HEK293 (cell line): ENCODE measurements around the gene CITED1.

Source experiments
- CTCF ChIA-PET: fragments of 350-600 bp; formaldehyde crosslinking; extraction: SDS; loops from one replicate; lab custom pipeline; 2021; ENCODE audit warnings: antibody characterized with exemption; lab: Yijun Ruan, JAX
- POLR2A ChIA-PET: fragments of 300-600 bp; formaldehyde crosslinking; extraction: SDS; loops from one replicate; lab custom pipeline; 2020; ENCODE audit warnings: antibody characterized with exemption, inconsistent platforms; lab: Yijun Ruan, JAX
- H3K27ac ChIP-seq: fragments of 200-500 bp; sonication (Bioruptor generic); 2 replicates; pipeline ENCODE4 v1.5.1; 2014; ENCODE audit warnings: low read depth, low read length, control low read depth, inconsistent platforms; ENCODE audit errors: extremely low read depth
- H3K36me3 ChIP-seq, 2 experiments: fragments of 200-500 bp in 1 of 2; sonication (Bioruptor generic) in 1 of 2; 1 replicate in 1 of 2; 2 replicates in 1 of 2; pipeline ENCODE4 v1.5.1; 2014 to 2017; ENCODE audit warnings: inconsistent platforms in 2 of 2, low read length in 2 of 2; ENCODE audit not compliant: control insufficient read depth in 2 of 2, insufficient read depth in 1 of 2
- H3K4me1 ChIP-seq: fragments of 200-500 bp; sonication (Bioruptor generic); 2 replicates; pipeline ENCODE4 v1.5.1; 2014; ENCODE audit warnings: mild to moderate bottlenecking, low read length, inconsistent platforms; ENCODE audit not compliant: control insufficient read depth, insufficient read depth
- H3K4me3 ChIP-seq: 2 replicates; pipeline ENCODE4 v1.5.1; 2011; ENCODE audit warnings: low read depth, mild to moderate bottlenecking, control low read depth, low read length, moderate library complexity
- H3K9me3 ChIP-seq: fragments of 200-500 bp; sonication (Bioruptor generic); 2 replicates; pipeline ENCODE4 v1.5.1; 2014; ENCODE audit warnings: low read depth, low read length, inconsistent platforms; ENCODE audit not compliant: control insufficient read depth, insufficient read depth
- FEZF1 ChIP-seq: fragments of 450-650 bp; formaldehyde crosslinking; IDR thresholded peaks from 2 replicates; pipeline ENCODE4 v1.5.1; 2016; ENCODE audit warnings: missing biosample characterization, missing genetic modification characterization
- GFI1B ChIP-seq: fragments of 450-650 bp; formaldehyde crosslinking; IDR thresholded peaks from 2 replicates; pipeline ENCODE4 v1.5.1; 2016; ENCODE audit warnings: missing biosample characterization, missing genetic modification characterization
- REPIN1 ChIP-seq: fragments of 450-650 bp; formaldehyde crosslinking; IDR thresholded peaks from 2 replicates; pipeline ENCODE4 v1.5.1; 2017; ENCODE audit warnings: missing biosample characterization, missing genetic modification characterization, low read depth
- SETDB1 ChIP-seq: IDR thresholded peaks from one replicate; pipeline ENCODE4 v1.6.1; 2017; ENCODE audit warnings: mild to moderate bottlenecking, low read length, moderate library complexity, mixed read lengths; ENCODE audit not compliant: insufficient read length
- SP3 ChIP-seq: fragments of 450-650 bp; formaldehyde crosslinking; IDR thresholded peaks from 2 replicates; pipeline ENCODE4 v1.5.1; 2016; ENCODE audit warnings: missing biosample characterization, missing genetic modification characterization
- TRIM28 ChIP-seq: IDR thresholded peaks from 2 replicates; pipeline ENCODE4 v1.6.1; 2011; ENCODE audit warnings: low read length, control low read depth, borderline replicate concordance
- YY1 ChIP-seq: fragments of 450-650 bp; formaldehyde crosslinking; IDR thresholded peaks from 2 replicates; pipeline ENCODE4 v1.5.1; 2018; ENCODE audit warnings: missing biosample characterization, missing genetic modification characterization
- ZBTB7A ChIP-seq: fragments of 450-650 bp; formaldehyde crosslinking; IDR thresholded peaks from 2 replicates; pipeline ENCODE4 v1.5.1; 2016; ENCODE audit warnings: low read depth, missing biosample characterization, missing genetic modification characterization
- ZFP37 ChIP-seq: fragments of 450-650 bp; formaldehyde crosslinking; IDR thresholded peaks from 2 replicates; pipeline ENCODE4 v1.5.1; 2016; ENCODE audit warnings: missing biosample characterization, missing genetic modification characterization
- ZNF248 ChIP-seq: fragments of 450-650 bp; formaldehyde crosslinking; IDR thresholded peaks from 2 replicates; pipeline ENCODE4 v1.5.1; 2017; ENCODE audit warnings: missing biosample characterization, missing genetic modification characterization
- ZNF266 ChIP-seq: fragments of 450-650 bp; formaldehyde crosslinking; IDR thresholded peaks from 2 replicates; pipeline ENCODE4 v1.5.1; 2016; ENCODE audit warnings: missing biosample characterization, missing genetic modification characterization, low read depth
- ZNF37A ChIP-seq: fragments of 450-650 bp; IDR thresholded peaks from 2 replicates; pipeline ENCODE4 v1.5.1; 2018; ENCODE audit warnings: missing biosample characterization, missing genetic modification characterization
- ZNF544 ChIP-seq: fragments of 450-650 bp; formaldehyde crosslinking; IDR thresholded peaks from 2 replicates; pipeline ENCODE4 v1.5.0; 2017; ENCODE audit warnings: missing biosample characterization, missing genetic modification characterization
- ZNF549 ChIP-seq: fragments of 450-650 bp; IDR thresholded peaks from 2 replicates; pipeline ENCODE4 v1.5.1; 2018; ENCODE audit warnings: missing biosample characterization, missing genetic modification characterization, mild to moderate bottlenecking, inconsistent platforms, moderate library complexity
- ZNF585B ChIP-seq: fragments of 450-650 bp; formaldehyde crosslinking; IDR thresholded peaks from 2 replicates; pipeline ENCODE4 v1.5.1; 2016; ENCODE audit warnings: missing biosample characterization, missing genetic modification characterization
- ZNF654 ChIP-seq: fragments of 450-650 bp; formaldehyde crosslinking; IDR thresholded peaks from 2 replicates; pipeline ENCODE4 v1.5.1; 2016; ENCODE audit warnings: low read depth, missing biosample characterization, missing genetic modification characterization
- ZNF704 ChIP-seq: fragments of 450-650 bp; formaldehyde crosslinking; IDR thresholded peaks from 2 replicates; pipeline ENCODE4 v1.5.1; 2016; ENCODE audit warnings: missing biosample characterization, missing genetic modification characterization
- ZNF747 ChIP-seq: fragments of 450-650 bp; formaldehyde crosslinking; IDR thresholded peaks from 2 replicates; pipeline ENCODE4 v1.5.1; 2016; ENCODE audit warnings: missing biosample characterization, missing genetic modification characterization
- ZNF792 ChIP-seq: fragments of 450-650 bp; formaldehyde crosslinking; IDR thresholded peaks from 2 replicates; pipeline ENCODE4 v1.5.1; 2016; ENCODE audit warnings: missing biosample characterization, missing genetic modification characterization
- ZNF843 ChIP-seq: fragments of 450-650 bp; formaldehyde crosslinking; IDR thresholded peaks from 2 replicates; pipeline ENCODE4 v1.5.1; 2016; ENCODE audit warnings: missing biosample characterization, missing genetic modification characterization
- TF ChIP-seq, protein P1 (sequence below): fragments of 450-650 bp; formaldehyde crosslinking; optimal IDR thresholded peaks from 2 replicates; pipeline ENCODE3; 2016; ENCODE audit warnings: missing biosample characterization, mild to moderate bottlenecking, missing genetic modification characterization
- TF ChIP-seq, protein P2 (sequence below): fragments of 450-650 bp; formaldehyde crosslinking; IDR thresholded peaks from 2 replicates; pipeline ENCODE4 v1.5.1; 2017; ENCODE audit warnings: missing biosample characterization, missing genetic modification characterization

The CITED1 gene

DNA sequence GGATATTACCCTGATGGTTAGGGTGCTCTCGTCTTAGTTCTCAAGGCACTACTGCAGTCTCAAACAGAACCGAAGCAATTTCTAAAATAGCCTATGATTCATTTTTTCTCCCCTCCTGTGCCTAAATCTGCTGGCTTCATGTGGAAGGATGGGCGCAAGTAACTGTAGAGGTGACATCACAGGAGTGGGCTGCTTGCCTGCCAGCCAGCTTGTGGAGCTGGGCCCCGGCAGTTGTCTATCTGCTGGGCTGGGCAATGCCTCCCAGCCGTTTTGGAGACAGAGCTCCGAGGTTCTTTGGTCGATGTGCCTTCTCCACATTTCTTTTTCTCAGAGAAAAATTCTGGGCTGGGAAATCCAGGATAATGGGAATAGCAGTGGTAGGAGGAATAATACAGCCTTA, 34.3 kb upstream of the CITED1 start:
- Histone ChIP-seq H3K9me3 (no peaks in the 10 kb centered on the region; the same call in 1 of the 2 replicates), H3K4me3 (no peak overlapping the region), H3K4me1 (no peaks in the 10 kb centered on the region), H3K27ac (no peak overlapping the region), H3K36me3 (no peaks in the 10 kb centered on the region)
- ChIA-PET CTCF (no interaction called here), POLR2A (no interaction called here)
- TF ChIP-seq FEZF1 (tag by site-specific recombination) (no peak), ZNF654 (tag by site-specific recombination) (no peak), ZBTB7A (tag by site-specific recombination) (no peak)

- H3K4me1 ChIP-seq = no peaks in the 10 kb centered on the region
- CTCF ChIA-PET = interaction anchor here (0.6 kb wide), 1 partner anchor 33 kb away, joined by 3 read pairs; no protein-coding TSS in a partner anchor
- no peaks in the 10 kb centered on the region; a peak in 1 of 3 replicates for H3K36me3 ChIP-seq
- peaks cover 7% of the 10 kb centered on the region for H3K9me3 ChIP-seq
- TF ChIP-seq, protein P1, sequence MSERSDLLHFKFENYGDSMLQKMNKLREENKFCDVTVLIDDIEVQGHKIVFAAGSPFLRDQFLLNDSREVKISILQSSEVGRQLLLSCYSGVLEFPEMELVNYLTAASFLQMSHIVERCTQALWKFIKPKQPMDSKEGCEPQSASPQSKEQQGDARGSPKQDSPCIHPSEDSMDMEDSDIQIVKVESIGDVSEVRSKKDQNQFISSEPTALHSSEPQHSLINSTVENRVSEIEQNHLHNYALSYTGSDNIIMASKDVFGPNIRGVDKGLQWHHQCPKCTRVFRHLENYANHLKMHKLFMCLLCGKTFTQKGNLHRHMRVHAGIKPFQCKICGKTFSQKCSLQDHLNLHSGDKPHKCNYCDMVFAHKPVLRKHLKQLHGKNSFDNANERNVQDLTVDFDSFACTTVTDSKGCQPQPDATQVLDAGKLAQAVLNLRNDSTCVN (tag by site-specific recombination) = no peak
- TF ChIP-seq ZBTB7A (tag by site-specific recombination) (no peak), ZNF585B (no peak), ZNF248 (no peak), REPIN1 (no peak), ZFP37 (tag by site-specific recombination) (no peak), ZNF704 (tag by site-specific recombination) (no peak), SETDB1 (peak; percentile 94), YY1 (tag by site-specific recombination) (no peak), TRIM28 (peak; percentile 79), ZNF37A (no peak)
- TF ChIP-seq, protein P2, sequence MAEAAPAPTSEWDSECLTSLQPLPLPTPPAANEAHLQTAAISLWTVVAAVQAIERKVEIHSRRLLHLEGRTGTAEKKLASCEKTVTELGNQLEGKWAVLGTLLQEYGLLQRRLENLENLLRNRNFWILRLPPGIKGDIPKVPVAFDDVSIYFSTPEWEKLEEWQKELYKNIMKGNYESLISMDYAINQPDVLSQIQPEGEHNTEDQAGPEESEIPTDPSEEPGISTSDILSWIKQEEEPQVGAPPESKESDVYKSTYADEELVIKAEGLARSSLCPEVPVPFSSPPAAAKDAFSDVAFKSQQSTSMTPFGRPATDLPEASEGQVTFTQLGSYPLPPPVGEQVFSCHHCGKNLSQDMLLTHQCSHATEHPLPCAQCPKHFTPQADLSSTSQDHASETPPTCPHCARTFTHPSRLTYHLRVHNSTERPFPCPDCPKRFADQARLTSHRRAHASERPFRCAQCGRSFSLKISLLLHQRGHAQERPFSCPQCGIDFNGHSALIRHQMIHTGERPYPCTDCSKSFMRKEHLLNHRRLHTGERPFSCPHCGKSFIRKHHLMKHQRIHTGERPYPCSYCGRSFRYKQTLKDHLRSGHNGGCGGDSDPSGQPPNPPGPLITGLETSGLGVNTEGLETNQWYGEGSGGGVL (tag by site-specific recombination) = no peak
- H3K4me3 ChIP-seq = no peak overlapping the region
- no peak overlapping the region for H3K27ac ChIP-seq
- POLR2A ChIA-PET = interaction anchor here (1.0 kb wide), 1 partner anchor 53 kb away, joined by 4 read pairs; the partner anchor contains the start of gene RPS4X
These were observed 24.4 kb upstream of the CITED1 start for GRCh38 chrX:72330131-72330530.

DNA sequence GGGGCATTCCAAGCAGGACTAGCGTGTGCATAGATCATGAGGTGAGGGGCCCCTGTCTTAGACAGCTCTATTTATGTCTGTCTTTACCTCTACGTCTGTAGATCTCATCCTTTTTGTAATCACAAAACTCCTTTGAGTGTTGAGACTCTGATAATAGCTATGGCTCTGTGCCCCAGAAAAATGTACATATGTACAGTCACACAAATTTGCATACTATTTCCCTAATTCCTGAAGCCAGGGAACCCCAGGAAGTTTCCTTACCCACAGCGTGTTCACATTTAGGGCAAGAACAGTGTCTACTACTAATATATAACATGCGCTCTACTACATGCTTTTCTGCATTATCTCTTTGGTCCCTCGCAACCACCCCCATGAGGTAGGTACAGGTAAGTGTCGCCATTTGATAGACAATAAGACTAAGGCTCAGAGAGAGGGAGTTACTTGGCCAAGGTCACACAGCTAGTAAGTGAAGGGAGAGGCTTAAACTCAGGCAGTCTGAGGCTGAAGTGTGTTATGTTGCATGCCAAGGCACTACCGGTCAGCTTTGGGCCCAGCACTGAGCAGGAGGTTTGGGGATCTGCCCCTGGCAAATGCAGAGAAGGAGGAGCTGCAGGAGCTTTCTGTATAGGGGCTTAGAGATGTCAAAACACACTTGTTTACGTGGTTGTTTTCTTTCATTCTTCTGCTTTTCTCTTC, 21.0 kb upstream of the CITED1 start:
- no peak overlapping the region for H3K27ac ChIP-seq
- peaks cover 7% of the 10 kb centered on the region for H3K9me3 ChIP-seq
- POLR2A ChIA-PET = no interaction called here
- CTCF ChIA-PET = no interaction called here
- no peak overlapping the region for H3K4me3 ChIP-seq
- TF ChIP-seq ZNF544 (tag by site-specific recombination) = no peak
- TF ChIP-seq ZNF747 (tag by site-specific recombination) = no peak
- no peak for TF ChIP-seq ZNF549 (tag by site-specific recombination)
- TF ChIP-seq ZNF792 (tag by site-specific recombination) = no peak
- no peak for TF ChIP-seq SP3 (tag by site-specific recombination)
- no peak for TF ChIP-seq ZNF266 (tag by site-specific recombination)
- no peak for TF ChIP-seq GFI1B (tag by site-specific recombination)
- no peak for TF ChIP-seq ZNF843 (tag by site-specific recombination)
- H3K4me1 ChIP-seq = no peaks in the 10 kb centered on the region
- H3K36me3 ChIP-seq = no peaks in the 10 kb centered on the region; a peak in 1 of 3 replicates
